HG03457 (cell line): ENCODE measurements around the gene TACC2.

Source experiments
- ATAC-seq: cut with Tn5 transposase; IDR thresholded peaks from one replicate; pipeline ENCODE4 v1.9.1; 2021; ENCODE audit warnings: moderate number of reproducible peaks; ENCODE audit not compliant: unreplicated experiment

TACC2 gene

GRCh38 chr10:122163174-122164022, 174.4 kb downstream of the TACC2 start:
- ATAC-seq = no peak

DNA sequence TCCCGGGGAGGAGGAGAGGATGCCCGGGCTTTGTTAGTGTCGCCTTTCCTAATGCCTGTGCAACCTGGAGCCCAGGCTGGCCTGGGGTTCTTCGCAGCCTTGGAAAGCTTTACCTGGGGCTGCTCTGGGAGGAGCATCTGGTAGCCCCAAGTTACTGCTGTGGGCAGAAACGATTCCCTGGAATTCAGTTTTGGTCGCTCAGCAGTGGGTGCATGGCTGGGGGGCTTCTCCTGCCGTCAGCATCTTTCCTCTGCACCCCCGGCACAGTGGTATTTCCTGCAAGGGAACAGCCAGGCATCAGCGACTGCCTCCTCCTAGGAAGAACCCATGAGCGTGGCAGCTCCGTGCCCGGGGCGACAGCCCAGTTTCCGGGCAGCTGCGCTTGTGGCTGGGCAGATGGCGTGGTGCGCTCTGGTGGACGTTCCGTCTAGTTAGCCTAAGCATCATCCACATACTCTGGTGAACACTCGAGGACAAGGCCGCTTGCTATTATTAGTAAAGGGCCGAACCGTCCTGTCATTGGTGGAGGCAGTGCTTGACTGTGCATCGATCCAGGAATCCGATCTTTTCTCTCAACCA, 175.1 kb downstream of the TACC2 start:
- no peak for ATAC-seq

DNA sequence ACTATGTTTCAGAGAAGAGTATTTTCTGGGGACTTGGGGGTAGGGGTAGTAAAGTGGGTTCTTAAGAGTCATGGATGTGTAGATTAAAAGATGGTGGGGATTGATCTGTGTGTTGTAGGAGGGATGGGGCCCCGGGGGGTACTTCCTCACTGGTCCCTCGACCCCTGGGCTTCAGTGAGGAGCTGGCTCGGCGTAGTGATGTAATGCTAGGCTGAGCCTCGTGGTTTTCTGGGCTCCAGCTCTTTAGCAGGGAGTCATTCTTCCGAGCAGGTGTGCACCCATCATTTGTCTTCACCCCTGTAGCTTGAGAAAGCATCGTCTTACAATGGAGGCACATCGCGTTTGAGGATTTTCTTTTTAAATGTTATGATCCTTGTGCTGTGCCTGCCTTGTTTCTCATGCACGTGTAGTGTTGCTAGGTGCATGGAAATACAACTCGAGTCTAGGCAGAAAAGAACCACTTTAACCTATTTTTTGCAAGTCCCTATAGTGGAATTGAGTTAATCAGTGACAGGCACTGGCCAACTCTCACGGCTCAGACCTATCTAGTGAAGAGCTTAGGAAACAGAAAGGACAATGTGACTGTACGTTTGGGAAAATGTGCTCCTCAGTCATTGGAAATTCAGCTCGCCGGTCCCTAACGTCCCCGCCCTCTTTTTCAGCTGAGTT, 176.0 kb downstream of the TACC2 start:
- ATAC-seq = no peak

DNA sequence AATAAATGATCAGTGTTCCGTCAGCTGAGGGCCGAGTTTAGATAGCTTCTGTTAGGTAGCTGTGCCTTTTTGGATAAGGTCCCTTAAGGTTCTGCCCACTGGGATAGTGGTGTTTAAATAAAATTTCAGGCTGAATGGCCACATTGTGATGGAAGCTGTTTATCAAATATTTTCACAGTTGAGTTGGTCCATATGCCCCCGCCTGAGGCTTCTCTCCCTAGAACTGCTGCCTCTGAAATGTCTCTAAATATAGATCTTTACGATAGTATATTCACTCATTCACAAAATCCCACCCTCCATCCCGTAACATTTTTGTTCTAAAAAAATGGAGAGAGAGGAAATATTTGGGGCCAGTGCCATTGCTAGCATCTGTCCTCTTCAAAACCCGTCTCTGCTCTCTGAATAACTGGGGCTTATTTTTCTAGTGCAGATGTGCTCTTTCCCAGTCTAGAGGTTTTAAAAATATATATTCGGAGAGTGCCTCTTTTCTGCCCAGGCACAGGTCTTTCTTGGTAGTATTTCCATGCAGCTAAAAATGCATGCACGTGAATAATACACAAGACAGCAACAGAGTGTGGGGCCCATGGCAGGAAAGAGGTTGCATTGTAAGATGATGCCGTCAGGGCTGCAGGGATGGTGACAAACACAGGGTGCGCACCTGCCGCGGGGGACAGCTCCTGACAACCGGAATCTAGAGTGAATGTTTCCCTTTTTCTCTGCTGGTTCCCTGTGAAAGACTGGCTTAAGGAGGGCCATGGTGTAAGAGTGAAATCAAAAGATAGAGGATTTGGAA, 176.7 kb downstream of the TACC2 start:
- ATAC-seq = no peak

- no peak for ATAC-seq
Observed at GRCh38 chr10:122168101-122168500, 179.1 kb downstream of the TACC2 start.

DNA sequence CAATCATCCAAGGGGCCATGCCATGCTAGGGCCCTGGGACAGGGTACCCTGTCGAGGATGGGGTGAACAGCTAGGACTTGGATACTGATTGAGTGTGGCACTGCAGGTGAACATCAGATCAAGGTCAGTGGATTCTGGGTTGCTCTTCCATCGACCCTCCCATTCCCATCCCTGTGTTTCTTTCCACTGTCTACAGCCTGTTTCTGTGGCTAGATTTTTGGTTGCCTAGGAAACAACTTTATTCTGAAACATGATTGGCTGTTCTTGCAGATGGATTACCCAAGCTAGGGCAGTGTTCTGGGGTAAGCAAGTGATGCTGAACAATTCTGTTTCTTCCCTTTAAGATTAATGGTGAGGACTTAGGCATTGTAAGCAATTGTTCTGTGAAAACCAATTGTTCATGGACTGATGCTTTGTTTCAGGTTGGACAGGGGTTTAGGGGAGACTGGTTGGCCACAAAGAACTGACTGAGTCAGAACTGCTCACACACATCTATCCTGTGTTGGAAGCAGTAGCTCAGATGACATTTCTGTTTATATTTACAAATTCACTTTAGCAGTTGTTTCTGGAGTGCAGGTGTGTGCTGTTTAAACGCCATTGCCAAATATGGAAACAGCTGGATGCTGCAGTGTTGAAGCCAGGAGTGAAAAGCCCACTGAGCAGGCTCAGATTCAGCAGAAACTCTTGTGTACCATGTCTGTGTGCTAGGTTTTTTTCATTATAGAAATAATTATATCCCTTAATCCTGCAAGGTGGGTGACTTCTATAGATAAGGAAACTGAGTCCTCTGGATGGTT, 179.8 kb downstream of the TACC2 start:
- no peak for ATAC-seq

GRCh38 chr10:122170802-122171201, 181.8 kb downstream of the TACC2 start:
- no peak for ATAC-seq

- ATAC-seq = no peak
Observed at GRCh38 chr10:122171302-122172075, 182.5 kb downstream of the TACC2 start.

GRCh38 chr10:122172361-122173008, 183.5 kb downstream of the TACC2 start:
- ATAC-seq = no peak

DNA sequence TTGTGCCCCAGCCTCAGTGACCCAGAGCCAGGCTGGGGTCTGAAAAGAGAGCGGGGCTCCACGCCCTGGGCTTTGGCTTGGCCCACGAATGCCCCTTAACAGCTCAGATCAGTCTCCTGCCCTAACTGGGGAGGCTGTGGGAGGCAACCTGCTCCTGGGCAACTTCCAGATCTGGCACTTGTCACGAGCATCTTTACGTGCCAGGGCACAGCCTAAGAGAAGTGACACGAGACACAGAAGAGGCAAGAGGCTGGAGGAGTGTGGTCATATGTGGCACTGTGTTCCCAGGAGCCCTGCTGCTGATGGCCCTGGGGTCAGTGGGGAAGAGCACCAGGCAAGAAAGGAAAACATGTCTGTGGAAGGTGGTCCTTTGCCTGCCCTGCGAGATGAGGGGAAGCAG, 184.4 kb downstream of the TACC2 start:
- ATAC-seq = no peak

DNA sequence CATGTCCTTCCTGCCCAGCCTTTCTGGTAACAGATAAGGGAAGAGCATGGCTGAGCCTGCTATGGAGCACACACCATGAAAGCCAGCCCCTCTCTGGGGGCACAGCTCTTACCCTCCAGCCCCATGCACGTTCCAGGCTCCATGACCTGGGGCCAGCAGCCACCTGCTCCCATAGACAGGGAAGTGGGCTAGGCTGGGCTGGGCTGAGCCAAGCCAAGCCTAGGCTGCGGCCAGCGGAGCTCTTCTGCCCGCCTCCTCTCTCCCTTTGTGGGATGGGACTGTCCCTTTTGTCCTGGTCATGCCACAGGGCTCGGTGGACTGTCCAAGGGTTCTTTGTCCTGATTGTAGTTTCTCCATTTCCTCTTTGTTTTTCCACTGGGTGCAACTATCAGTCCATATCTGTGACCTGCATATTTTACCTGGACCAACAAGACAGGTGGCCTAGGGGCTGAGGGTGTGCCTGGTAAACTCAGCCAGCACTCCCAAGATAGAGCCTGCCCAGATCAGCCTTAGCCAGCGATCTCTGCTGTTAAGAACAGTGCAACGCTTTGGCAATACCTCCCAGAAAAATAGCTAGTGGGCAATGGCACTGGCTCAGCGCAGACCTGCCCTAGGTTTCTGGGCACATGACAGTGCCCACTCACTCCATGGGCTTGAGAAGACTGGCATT, 184.9 kb downstream of the TACC2 start:
- ATAC-seq = no peak

DNA sequence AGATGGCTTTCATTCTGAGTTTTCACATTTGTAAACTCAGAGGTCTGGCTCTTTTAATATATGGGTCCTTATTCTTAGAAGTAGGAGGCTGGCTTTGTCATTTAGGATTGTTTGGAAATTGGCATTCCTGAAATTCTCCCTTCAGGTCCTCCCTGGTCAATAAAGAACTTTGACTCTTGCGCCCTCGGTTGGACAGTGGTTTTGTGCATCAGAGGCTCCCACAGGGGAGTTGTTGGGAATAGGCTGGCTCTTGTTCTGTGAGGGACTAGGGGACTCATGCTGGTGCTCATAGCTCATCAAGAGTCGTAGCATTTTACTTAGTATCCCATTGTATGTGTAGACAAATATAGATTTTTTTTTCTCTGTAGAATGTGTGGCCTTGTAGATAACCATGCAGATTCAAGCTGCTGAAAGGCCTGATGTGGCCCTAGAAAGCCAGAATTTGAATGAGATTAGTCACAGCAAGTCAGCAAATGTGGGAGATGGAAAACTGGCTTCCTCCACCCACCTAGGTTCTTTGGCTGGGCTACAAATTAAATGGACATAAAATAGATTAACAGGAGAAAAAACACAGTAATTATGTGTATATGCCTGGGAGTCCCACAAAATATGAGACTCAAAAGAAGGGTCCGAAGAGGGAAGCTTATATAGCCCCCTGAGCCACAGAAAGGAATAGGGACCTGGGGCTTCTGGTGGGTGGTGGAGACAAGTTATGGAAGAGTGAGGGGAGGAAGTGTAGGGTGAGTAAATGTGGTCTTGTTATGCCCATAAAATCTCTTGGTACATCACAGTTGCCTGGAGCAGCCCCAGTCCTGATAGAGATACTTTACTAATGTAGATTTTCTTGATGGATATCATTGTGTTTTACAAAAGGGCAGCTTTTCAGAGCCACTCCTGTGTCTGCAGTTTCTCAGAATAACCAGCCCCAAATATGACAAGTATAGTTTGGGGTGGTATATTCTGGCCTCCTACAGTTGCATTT, 187.6 kb downstream of the TACC2 start:
- ATAC-seq = no peak

- ATAC-seq = no peak
Observed at GRCh38 chr10:122178655-122179054, 189.7 kb downstream of the TACC2 start.

- ATAC-seq = no peak
Observed at GRCh38 chr10:122181041-122181732, 192.2 kb downstream of the TACC2 start.

DNA sequence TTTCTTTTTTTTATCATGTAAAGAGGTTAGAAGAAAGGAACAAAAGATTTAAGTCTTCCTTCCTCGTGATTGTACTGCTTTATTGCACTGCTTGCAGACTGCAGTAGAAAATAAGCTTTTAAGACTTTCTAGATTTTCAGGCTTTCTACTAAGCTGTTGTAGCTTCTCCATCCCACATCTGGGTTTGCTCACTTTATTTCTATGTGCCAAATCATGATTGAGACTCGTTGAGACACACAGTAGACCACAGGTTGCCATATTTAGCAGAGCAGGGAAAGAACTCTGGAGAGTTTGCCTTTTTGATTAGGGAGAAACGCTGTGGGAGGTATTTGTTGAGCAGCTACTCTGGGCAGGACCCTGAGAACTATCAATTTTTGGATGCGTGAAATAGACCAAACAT, 192.9 kb downstream of the TACC2 start:
- no peak for ATAC-seq

DNA sequence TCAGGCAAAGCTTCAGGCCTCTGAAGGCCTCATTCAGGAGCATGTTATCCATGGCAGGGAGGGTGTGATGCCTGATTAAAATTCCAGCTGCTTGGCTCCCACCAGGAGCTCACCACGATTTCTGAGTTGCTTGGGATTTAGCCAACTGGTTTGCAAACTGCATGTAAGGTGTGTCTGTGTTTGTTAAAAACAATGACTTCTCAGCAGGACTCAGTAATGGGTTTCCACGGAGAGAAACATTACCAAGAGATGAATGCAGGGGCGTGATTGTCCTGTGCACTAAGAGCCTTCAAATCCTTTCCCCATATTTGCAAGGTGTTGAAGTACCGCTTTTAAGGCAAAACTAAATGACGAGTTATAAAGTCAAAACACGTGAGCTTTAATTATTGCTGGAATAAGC, 193.3 kb downstream of the TACC2 start:
- ATAC-seq = no peak

GRCh38 chr10:122184254-122184653, 195.3 kb downstream of the TACC2 start:
- no peak for ATAC-seq
